ENCODE data around the gene LDLRAD2. TPM values are rescaled to one million over a fixed set of nuclear protein-coding genes. Genes with fewer than 3 reads are reported as not detected.
A peak's percentile ranks its signal among the peaks of the same experiment; 100 is the strongest.

Gene LDLRAD2
- total RNA-seq, 1 experiment from 2014 or later, result not detected

- ChIA-PET POLR2A (no interaction called here), CTCF (interaction anchor here (1.0 kb wide), 1 partner anchor 21 kb away, joined by 3 read pairs; no protein-coding TSS in a partner anchor)
- Histone ChIP-seq H3K9me3 (ENCODE audit: control insufficient read depth, insufficient read depth, low read depth, low read length) (no peaks in the 10 kb centered on the region), H3K4me1 (ENCODE audit: control insufficient read depth, insufficient read depth, low read length) (no peaks in the 10 kb centered on the region), H3K4me3 (ENCODE audit: low read depth in 2 of 2, low read length in 2 of 2) (no peak overlapping the region), H3K27me3 (ENCODE audit: control insufficient read depth, insufficient read depth, low read length) (no peaks in the 10 kb centered on the region), H3K36me3 (ENCODE audit: control insufficient read depth, insufficient read depth, low read length) (peaks cover 6% of the 10 kb centered on the region; the same call in 1 of the 2 replicates), H3K27ac (ENCODE audit: low read length) (no peak overlapping the region)
- ATAC-seq (no peak), DNase-seq (ENCODE audit: low read depth, low spot score) (no peak)
- no TSS peak for BruUV-seq (replicated peaks)
- TF ChIP-seq TCF7L2 (IDR thresholded peaks at IDR 0.05; ENCODE audit: low read depth, low read length) (no peak), POLR2AphosphoS5 (IDR thresholded peaks at IDR 0.05; ENCODE audit: low read depth, low read length) (no peak), SIN3A (IDR thresholded peaks at IDR 0.05; ENCODE audit: borderline replicate concordance, insufficient read depth, low read depth, low read length) (no peak)
- TF ChIP-seq, protein P1, sequence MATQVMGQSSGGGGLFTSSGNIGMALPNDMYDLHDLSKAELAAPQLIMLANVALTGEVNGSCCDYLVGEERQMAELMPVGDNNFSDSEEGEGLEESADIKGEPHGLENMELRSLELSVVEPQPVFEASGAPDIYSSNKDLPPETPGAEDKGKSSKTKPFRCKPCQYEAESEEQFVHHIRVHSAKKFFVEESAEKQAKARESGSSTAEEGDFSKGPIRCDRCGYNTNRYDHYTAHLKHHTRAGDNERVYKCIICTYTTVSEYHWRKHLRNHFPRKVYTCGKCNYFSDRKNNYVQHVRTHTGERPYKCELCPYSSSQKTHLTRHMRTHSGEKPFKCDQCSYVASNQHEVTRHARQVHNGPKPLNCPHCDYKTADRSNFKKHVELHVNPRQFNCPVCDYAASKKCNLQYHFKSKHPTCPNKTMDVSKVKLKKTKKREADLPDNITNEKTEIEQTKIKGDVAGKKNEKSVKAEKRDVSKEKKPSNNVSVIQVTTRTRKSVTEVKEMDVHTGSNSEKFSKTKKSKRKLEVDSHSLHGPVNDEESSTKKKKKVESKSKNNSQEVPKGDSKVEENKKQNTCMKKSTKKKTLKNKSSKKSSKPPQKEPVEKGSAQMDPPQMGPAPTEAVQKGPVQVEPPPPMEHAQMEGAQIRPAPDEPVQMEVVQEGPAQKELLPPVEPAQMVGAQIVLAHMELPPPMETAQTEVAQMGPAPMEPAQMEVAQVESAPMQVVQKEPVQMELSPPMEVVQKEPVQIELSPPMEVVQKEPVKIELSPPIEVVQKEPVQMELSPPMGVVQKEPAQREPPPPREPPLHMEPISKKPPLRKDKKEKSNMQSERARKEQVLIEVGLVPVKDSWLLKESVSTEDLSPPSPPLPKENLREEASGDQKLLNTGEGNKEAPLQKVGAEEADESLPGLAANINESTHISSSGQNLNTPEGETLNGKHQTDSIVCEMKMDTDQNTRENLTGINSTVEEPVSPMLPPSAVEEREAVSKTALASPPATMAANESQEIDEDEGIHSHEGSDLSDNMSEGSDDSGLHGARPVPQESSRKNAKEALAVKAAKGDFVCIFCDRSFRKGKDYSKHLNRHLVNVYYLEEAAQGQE (IDR thresholded peaks at IDR 0.05; ENCODE audit: insufficient read depth in 1 of 2, low read depth in 2 of 2, low read length in 1 of 2), result no peak
- TF ChIP-seq, protein P2, sequence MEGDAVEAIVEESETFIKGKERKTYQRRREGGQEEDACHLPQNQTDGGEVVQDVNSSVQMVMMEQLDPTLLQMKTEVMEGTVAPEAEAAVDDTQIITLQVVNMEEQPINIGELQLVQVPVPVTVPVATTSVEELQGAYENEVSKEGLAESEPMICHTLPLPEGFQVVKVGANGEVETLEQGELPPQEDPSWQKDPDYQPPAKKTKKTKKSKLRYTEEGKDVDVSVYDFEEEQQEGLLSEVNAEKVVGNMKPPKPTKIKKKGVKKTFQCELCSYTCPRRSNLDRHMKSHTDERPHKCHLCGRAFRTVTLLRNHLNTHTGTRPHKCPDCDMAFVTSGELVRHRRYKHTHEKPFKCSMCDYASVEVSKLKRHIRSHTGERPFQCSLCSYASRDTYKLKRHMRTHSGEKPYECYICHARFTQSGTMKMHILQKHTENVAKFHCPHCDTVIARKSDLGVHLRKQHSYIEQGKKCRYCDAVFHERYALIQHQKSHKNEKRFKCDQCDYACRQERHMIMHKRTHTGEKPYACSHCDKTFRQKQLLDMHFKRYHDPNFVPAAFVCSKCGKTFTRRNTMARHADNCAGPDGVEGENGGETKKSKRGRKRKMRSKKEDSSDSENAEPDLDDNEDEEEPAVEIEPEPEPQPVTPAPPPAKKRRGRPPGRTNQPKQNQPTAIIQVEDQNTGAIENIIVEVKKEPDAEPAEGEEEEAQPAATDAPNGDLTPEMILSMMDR (IDR thresholded peaks at IDR 0.05), result no peak
- intact Hi-C loops (cut with micrococcal nuclease; ENCODE audit: unreplicated experiment) (no loop called here), in situ Hi-C loops (cut with HindIII; ENCODE audit: low pct_unique_long_range_greater_than_20kb, low sequenced_read_pairs) (no loop called here)
Measured at GRCh38 chr1:21860971-21861370, 48.9 kb downstream of the LDLRAD2 start.

DNA sequence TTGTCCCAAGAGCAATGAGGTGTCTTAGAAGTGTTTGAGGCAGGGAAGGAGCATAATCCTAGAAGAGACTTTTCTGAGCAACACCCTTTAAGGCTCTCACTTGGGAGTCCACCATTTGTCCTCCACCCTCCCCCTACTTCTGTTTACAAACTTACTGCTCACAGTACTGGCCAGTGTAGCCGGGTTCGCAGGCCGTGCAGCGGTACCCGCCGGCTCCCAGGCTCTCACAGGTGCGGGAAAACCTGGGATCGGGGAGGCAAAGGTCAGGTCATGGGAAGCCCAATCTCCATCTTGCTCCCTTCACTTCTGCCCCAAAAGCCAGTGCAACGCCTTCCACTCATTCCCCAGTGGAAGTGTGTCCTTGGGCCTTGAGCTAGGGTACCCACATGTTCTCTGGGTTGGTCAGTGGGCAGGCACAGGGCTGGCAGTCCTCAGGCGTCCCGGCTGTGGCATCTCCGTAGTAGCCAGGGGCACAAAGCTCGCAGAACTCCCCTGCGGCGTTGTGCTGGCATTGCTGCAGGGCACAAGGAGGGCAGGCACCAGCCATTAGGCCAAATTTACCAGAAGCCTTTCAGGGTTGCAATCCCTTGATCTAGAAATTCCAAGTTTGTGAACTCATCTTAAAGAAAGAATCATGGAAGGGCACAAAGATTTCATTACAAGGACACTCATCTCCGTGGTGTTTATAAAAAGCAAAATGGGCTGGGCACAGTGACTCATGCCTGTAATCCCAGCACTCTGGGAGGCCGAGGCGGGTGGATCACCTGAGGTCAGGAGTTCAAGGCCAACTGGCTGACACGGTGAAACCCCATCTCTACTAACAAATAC, 49.8 kb downstream of the LDLRAD2 start:
- ChIA-PET POLR2A (interaction anchor here (0.6 kb wide), 1 partner anchor 43 kb away, joined by 3 read pairs; no protein-coding TSS in a partner anchor), CTCF (interaction anchor here (0.6 to 1.0 kb wide), 2 partner anchors 20 to 974 kb away, joined by 3 read pairs; no protein-coding TSS in a partner anchor)
- BruUV-seq (replicated peaks), result no TSS peak
- Histone ChIP-seq H3K36me3 (ENCODE audit: control insufficient read depth, insufficient read depth, low read length) (peaks cover 6% of the 10 kb centered on the region; the same call in 1 of the 2 replicates), H3K4me3 (ENCODE audit: low read depth in 2 of 2, low read length in 2 of 2) (no peak overlapping the region), H3K4me1 (ENCODE audit: control insufficient read depth, insufficient read depth, low read length) (no peaks in the 10 kb centered on the region), H3K9me3 (ENCODE audit: control insufficient read depth, insufficient read depth, low read depth, low read length) (no peaks in the 10 kb centered on the region), H3K27me3 (ENCODE audit: control insufficient read depth, insufficient read depth, low read length) (no peaks in the 10 kb centered on the region), H3K27ac (ENCODE audit: low read length) (no peak overlapping the region)
- in situ Hi-C loops (cut with HindIII; ENCODE audit: low pct_unique_long_range_greater_than_20kb, low sequenced_read_pairs) (no loop called here), intact Hi-C loops (cut with micrococcal nuclease; ENCODE audit: unreplicated experiment) (no loop called here)
- no peak for TF ChIP-seq TCF7L2 (IDR thresholded peaks at IDR 0.05; ENCODE audit: low read depth, low read length)
- TF ChIP-seq SIN3A (IDR thresholded peaks at IDR 0.05; ENCODE audit: borderline replicate concordance, insufficient read depth, low read depth, low read length), result no peak
- TF ChIP-seq POLR2AphosphoS5 (IDR thresholded peaks at IDR 0.05; ENCODE audit: low read depth, low read length), result no peak
- TF ChIP-seq, protein P1 (IDR thresholded peaks at IDR 0.05; ENCODE audit: insufficient read depth in 1 of 2, low read depth in 2 of 2, low read length in 1 of 2), result no peak
- DNase-seq (ENCODE audit: low read depth, low spot score) (peak; percentile 8), ATAC-seq (no peak)

Measured in Panc1 (cell line).